Measurements from ENCODE around the gene FFAR3.

- no peak for TF ChIP-seq ZNF23 (tag by site-specific recombination; IDR thresholded peaks at IDR 0.05; ENCODE audit: borderline replicate concordance)
- TF ChIP-seq, protein P1, sequence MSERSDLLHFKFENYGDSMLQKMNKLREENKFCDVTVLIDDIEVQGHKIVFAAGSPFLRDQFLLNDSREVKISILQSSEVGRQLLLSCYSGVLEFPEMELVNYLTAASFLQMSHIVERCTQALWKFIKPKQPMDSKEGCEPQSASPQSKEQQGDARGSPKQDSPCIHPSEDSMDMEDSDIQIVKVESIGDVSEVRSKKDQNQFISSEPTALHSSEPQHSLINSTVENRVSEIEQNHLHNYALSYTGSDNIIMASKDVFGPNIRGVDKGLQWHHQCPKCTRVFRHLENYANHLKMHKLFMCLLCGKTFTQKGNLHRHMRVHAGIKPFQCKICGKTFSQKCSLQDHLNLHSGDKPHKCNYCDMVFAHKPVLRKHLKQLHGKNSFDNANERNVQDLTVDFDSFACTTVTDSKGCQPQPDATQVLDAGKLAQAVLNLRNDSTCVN (tag by site-specific recombination; optimal IDR thresholded peaks at IDR 0.05): no peak
- TF ChIP-seq ZNF302 (tag by site-specific recombination; IDR thresholded peaks at IDR 0.05; ENCODE audit: low read depth): no peak
- TF ChIP-seq, protein P2, sequence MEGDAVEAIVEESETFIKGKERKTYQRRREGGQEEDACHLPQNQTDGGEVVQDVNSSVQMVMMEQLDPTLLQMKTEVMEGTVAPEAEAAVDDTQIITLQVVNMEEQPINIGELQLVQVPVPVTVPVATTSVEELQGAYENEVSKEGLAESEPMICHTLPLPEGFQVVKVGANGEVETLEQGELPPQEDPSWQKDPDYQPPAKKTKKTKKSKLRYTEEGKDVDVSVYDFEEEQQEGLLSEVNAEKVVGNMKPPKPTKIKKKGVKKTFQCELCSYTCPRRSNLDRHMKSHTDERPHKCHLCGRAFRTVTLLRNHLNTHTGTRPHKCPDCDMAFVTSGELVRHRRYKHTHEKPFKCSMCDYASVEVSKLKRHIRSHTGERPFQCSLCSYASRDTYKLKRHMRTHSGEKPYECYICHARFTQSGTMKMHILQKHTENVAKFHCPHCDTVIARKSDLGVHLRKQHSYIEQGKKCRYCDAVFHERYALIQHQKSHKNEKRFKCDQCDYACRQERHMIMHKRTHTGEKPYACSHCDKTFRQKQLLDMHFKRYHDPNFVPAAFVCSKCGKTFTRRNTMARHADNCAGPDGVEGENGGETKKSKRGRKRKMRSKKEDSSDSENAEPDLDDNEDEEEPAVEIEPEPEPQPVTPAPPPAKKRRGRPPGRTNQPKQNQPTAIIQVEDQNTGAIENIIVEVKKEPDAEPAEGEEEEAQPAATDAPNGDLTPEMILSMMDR (tag by site-specific recombination; IDR thresholded peaks at IDR 0.05): no peak
- TF ChIP-seq ZNF544 (tag by site-specific recombination; IDR thresholded peaks at IDR 0.05): no peak
Observed at GRCh38 chr19:35408284-35409171, 50.3 kb downstream of the FFAR3 start.

Data from HEK293 (cell line).